ENCODE data around the gene NABP1.

The NABP1 gene

DNA sequence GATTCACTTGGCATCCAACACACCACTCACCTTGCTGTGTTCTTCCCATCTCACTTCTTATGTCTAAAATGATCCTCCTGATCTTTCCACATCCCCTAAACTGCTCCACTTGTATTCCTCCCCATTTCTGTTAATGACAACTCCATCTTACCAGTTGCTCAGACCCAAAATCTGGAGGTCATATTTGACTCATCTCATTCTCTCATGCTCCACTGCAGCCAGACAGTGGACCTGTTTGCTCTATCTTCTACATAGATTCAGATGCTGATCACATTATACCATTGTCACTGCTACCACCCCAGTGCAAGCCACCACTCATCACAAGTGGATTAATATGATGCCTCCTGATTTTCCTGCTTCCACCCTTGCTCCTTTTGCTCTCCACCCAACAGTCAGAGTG is 7.9 kb upstream of the NABP1 start:
- TF ChIP-seq, protein P1, sequence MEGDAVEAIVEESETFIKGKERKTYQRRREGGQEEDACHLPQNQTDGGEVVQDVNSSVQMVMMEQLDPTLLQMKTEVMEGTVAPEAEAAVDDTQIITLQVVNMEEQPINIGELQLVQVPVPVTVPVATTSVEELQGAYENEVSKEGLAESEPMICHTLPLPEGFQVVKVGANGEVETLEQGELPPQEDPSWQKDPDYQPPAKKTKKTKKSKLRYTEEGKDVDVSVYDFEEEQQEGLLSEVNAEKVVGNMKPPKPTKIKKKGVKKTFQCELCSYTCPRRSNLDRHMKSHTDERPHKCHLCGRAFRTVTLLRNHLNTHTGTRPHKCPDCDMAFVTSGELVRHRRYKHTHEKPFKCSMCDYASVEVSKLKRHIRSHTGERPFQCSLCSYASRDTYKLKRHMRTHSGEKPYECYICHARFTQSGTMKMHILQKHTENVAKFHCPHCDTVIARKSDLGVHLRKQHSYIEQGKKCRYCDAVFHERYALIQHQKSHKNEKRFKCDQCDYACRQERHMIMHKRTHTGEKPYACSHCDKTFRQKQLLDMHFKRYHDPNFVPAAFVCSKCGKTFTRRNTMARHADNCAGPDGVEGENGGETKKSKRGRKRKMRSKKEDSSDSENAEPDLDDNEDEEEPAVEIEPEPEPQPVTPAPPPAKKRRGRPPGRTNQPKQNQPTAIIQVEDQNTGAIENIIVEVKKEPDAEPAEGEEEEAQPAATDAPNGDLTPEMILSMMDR (IDR thresholded peaks at IDR 0.05; ENCODE audit: low read length, missing control alignments), result no peak
- H3K4me3 ChIP-seq (replicated peaks; ENCODE audit: low read depth, low read length), result no peak overlapping the region

DNA sequence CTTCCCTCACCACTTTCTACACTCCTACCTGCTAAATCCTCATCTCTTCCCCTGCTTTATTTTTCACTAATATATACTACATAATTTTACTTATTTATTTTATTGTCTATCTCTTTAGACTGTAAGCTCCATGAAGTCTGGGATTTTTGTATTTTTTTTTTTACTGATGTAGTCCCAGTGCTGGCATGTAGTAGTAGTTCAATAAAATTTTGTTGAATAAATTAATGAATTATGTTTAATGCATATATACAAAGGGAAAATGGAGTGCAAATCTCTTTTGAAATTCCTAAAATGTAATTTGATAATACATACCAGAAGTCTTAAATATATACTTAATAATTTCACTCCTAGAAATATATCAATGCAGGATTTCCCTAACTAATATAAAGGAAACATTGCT is 7.1 kb upstream of the NABP1 start:
- TF ChIP-seq, protein P1 (IDR thresholded peaks at IDR 0.05; ENCODE audit: low read length, missing control alignments), result no peak
- no peak for DNase-seq (ENCODE audit: low read depth)
- no peak overlapping the region for H3K4me3 ChIP-seq (replicated peaks; ENCODE audit: low read depth, low read length)

More for the DNA sequence above, 7.9 kb upstream of the NABP1 start:
- DNase-seq (ENCODE audit: low read depth), result no peak

DNA sequence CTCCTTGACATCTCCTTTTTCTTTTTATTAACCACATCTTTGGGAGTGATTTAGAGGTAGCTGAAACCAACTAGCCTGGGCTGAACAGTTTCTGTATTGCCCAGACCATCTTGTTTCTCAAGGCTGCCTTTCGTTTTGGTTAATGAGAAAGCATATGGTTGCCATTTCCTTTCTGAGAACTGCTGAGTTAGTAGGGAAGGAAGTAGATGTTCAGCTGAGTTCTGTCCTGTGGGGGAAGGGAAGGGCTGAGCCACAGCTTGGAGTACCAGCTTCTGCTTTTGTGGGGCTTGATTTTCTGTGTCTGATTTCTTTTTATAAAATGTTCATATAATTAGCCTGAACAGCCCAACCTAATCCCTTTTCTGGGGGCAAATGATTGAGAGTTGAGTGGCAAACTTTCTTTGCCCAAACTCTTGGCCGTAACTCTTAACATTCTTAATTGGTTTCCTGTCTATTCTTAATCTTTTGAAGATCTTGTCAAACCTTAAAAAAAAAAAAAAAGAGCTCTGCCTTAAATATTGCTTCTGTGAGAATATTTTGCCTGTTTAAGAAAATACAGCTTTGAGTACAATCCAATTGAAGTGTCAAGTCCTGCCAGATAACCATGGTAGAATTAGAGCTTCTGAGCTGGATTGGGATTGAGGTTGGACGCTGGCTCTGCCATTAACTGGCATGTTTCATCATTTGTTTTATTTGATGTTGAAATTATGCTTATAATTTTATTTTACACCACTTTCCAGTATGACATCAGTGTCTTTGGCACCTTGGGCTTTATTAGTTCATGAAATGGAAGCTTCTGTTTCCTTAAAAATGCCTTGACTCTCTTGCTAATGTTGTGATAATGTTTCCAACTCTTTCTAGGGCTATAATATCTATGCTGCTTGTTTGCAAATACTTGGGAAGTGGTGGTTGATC is 1.9 kb upstream of the NABP1 start:
- no peak for DNase-seq (ENCODE audit: low read depth)
- TF ChIP-seq, protein P1 (IDR thresholded peaks at IDR 0.05; ENCODE audit: low read length, missing control alignments), result no peak
- H3K4me3 ChIP-seq (replicated peaks; ENCODE audit: low read depth, low read length), result no peak overlapping the region

DNA sequence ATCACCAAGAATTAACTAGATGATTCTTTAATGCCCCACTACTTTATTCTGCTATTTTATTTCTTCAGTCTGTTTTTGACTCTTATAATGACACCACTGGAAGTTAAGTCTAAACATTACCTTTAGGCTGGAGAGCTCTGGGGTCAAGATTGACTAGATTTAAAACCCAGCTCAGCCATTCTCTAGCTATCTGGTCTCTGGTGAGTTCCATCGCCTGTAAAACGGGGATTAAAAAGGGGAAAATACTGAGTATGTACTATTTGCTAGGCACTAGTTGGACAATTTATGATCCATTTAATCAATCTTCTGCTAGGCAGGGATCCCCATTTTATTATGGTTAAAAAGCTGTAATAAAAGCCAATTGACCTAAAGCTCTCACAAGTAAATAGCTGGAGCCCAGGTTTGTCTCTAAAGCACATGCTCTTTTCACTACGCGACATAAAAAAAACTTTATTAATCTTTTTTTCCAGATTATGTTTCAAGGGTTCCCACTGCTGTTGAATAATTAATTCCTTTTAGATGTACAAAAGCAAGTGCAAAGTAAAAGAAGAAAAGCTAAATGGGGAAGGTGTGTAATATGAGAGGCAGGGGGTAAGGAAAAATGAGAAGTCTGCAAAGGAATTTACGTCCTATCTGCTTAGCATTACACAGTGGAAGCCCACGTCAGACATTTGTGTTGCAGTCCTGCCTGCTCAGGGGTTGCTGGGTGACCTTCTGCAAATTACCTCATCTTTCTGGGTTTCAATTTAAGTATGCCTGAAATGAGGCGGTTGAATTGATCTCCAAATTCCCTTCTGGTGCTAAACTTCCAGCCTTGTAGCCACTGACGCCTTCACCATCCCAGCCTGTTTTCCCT is 918 bp upstream of the NABP1 start:
- DNase-seq (ENCODE audit: low read depth), result peak; percentile 93
- H3K4me3 ChIP-seq (replicated peaks; ENCODE audit: low read depth, low read length), result peak overlapping the region; percentile 66
- TF ChIP-seq, protein P1 (IDR thresholded peaks at IDR 0.05; ENCODE audit: low read length, missing control alignments), result no peak

DNA sequence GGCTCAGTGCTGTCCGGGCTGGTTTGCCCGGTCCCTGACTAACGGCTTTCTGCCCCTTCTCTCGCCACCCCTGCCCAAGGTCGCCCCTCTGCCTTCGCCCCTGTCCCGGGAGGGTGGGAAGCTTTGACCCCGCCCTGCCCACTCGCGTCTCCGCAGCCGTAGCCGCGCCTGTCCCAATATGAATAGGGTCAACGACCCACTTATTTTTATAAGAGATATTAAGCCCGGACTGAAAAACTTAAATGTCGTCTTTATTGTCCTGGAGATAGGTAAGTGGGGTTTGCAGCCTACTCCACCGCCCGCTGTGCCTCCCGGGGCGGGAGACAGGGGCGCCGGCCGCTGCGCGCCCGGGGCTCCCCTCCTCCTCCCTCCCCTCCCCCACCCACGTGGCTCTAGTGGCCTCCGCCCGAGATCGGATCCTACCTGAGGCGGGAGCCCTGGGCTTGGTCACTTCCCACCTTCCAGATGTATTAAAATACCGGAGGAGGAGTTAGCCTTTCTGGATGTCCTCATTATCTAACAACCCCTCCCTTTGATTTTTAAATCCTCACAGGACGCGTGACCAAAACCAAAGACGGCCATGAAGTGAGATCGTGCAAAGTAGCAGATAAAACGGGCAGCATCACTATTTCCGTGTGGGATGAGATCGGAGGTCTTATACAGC is 633 bp downstream of the NABP1 start:
- peak overlapping the region; percentile 66 for H3K4me3 ChIP-seq (replicated peaks; ENCODE audit: low read depth, low read length)
- DNase-seq (ENCODE audit: low read depth), result no peak
- TF ChIP-seq, protein P1 (IDR thresholded peaks at IDR 0.05; ENCODE audit: low read length, missing control alignments), result no peak

DNA sequence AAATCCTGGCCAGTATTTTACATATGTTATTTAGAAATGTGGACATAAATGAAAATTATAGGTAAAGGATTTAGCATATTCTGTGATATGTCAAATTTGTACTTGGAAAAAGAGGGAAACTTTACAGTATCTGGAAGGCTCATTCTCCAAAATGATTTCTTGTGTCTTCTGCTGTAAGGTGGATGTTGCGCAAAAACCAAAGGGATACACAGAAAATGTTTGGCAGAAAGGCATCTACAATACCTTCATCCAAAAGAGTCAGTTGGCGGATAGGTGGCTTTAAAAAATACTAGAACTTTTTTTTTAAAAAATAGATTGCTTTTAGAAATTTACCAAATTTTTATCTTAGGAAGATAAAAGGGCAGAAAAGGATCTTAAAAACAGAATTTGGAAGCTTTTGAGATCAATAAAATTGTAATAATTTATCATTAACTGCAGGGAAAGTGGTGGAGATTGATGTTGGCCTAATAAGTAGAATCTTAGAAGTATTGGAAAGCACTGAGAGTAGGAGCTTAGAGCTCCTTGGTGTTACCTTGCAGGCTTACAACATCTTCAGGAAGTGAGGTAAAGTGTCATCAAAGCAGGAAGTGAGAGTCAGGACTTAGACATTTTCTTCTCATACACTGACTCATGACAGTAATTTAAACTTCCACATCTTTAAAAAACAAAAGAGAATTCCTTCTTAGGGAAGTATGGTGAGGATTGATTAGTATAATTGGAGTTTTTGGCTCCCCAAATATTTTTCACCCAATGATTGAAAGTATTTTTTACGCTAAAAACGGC is 2.1 kb downstream of the NABP1 start:
- TF ChIP-seq, protein P1 (IDR thresholded peaks at IDR 0.05; ENCODE audit: low read length, missing control alignments), result no peak
- peak overlapping the region; percentile 66 for H3K4me3 ChIP-seq (replicated peaks; ENCODE audit: low read depth, low read length)
- peak; percentile 78 for DNase-seq (ENCODE audit: low read depth)

Measured in fibroblast of pulmonary artery (primary cell).